GM18951 (cell line): Measurements from ENCODE around the gene CYP4F22.
"Not testable (repeated sequence)": the region's sequence is repeated elsewhere in the genome, so short reads cannot be mapped to it uniquely, and the experiment has no call there.

Source experiments
- POLR2A ChIP-seq: IDR thresholded peaks from 4 replicates; pipeline ENCODE4 v1.6.1; 2011; ENCODE audit warnings: mild to moderate bottlenecking; ENCODE audit not compliant: insufficient read length, insufficient read depth; ENCODE audit errors: extremely low read depth
- in situ Hi-C: fragments of 300-500 bp; cut with MboI; formaldehyde crosslinking; loops from one replicate; pipeline ENCODE4 v1.12.0; 2022; ENCODE audit warnings: low sequenced_read_pairs, mixed read lengths, inconsistent platforms; ENCODE audit not compliant: unreplicated experiment

Gene CYP4F22

GRCh38 chr19:15508035-15508710 lies at the start of gene CYP4F22:
CYP4F22 (plus strand) TSS chr19:15508525; CDS start chr19:15525337, 16,812 bp downstream.
- in situ Hi-C loops = no loop called here
- TF ChIP-seq POLR2A = no peak

- no peak for TF ChIP-seq POLR2A
- in situ Hi-C loops = no loop called here
Measured at GRCh38 chr19:15461694-15462093, 46.6 kb upstream of the CYP4F22 start.

GRCh38 chr19:15463861-15464371 lies 44.4 kb upstream of the CYP4F22 start:
- in situ Hi-C loops = no loop called here
- peak; percentile 71 for TF ChIP-seq POLR2A

GRCh38 chr19:15464394-15465385 lies 43.6 kb upstream of the CYP4F22 start, which contains the start of gene RASAL3:
RASAL3 (minus strand) TSS chr19:15464544; CDS start chr19:15464358, 186 bp downstream.
- in situ Hi-C loops = no loop called here
- TF ChIP-seq POLR2A = peak; percentile 65

GRCh38 chr19:15466851-15467733 lies 41.2 kb upstream of the CYP4F22 start:
- TF ChIP-seq POLR2A = no peak
- in situ Hi-C loops = no loop called here

GRCh38 chr19:15467734-15468214 lies 40.6 kb upstream of the CYP4F22 start:
- in situ Hi-C loops = no loop called here
- no peak for TF ChIP-seq POLR2A

GRCh38 chr19:15468675-15469512 lies 39.4 kb upstream of the CYP4F22 start:
- TF ChIP-seq POLR2A = no peak
- in situ Hi-C loops = no loop called here

- in situ Hi-C loops = no loop called here
Measured at GRCh38 chr19:15469513-15470297, 38.6 kb upstream of the CYP4F22 start.

GRCh38 chr19:15471639-15472101 lies 36.7 kb upstream of the CYP4F22 start:
- no peak for TF ChIP-seq POLR2A
- in situ Hi-C loops = no loop called here

More at GRCh38 chr19:15469513-15470297, 38.6 kb upstream of the CYP4F22 start:
- TF ChIP-seq POLR2A = no peak

- in situ Hi-C loops = not testable (repeated sequence)
Measured at GRCh38 chr19:15473821-15474220, 34.5 kb upstream of the CYP4F22 start.

GRCh38 chr19:15475169-15475568 lies 33.2 kb upstream of the CYP4F22 start:
- in situ Hi-C loops = no loop called here
- no peak for TF ChIP-seq POLR2A
